Measurements from ENCODE around the gene ERGIC1.

DNA sequence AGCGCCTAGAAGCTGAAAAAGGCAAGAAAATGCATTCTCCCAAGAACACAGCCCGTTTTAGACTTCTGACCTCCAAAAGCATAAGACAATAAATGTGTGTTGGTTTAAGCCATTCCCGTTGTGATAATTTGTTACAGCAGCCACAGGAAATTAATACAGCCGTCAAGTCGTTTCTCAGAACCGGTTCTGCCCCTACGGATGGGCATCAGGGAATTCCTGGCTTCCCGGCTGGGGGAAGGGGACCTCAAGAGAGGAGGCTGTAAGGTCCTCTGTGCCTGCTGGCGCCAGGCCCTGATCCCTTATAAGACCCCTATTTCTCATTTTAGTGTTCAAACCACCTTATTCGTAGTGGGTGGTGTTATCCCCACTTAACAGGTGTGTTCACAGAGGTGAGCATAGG lies 74.6 kb downstream of the ERGIC1 start:
- no peak for TF ChIP-seq POLR2A (IDR thresholded peaks at IDR 0.05)
- TF ChIP-seq, protein P1, sequence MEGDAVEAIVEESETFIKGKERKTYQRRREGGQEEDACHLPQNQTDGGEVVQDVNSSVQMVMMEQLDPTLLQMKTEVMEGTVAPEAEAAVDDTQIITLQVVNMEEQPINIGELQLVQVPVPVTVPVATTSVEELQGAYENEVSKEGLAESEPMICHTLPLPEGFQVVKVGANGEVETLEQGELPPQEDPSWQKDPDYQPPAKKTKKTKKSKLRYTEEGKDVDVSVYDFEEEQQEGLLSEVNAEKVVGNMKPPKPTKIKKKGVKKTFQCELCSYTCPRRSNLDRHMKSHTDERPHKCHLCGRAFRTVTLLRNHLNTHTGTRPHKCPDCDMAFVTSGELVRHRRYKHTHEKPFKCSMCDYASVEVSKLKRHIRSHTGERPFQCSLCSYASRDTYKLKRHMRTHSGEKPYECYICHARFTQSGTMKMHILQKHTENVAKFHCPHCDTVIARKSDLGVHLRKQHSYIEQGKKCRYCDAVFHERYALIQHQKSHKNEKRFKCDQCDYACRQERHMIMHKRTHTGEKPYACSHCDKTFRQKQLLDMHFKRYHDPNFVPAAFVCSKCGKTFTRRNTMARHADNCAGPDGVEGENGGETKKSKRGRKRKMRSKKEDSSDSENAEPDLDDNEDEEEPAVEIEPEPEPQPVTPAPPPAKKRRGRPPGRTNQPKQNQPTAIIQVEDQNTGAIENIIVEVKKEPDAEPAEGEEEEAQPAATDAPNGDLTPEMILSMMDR (IDR thresholded peaks at IDR 0.05) = no peak
